AG09319 (cell line): ENCODE measurements around the gene FBXL20.
"Not testable (repeated sequence)": the region's sequence is repeated elsewhere in the genome, so short reads cannot be mapped to it uniquely, and the experiment has no call there.

ENCODE experiments used
- DNase-seq: peaks from one replicate; pipeline ENCODE4 v3.0.0-alpha.2; 2010; ENCODE audit warnings: low read depth; ENCODE audit errors: extremely low read depth
- TF ChIP-seq, protein P1 (sequence below): IDR thresholded peaks from 2 replicates; pipeline ENCODE4 v1.5.1; 2011; ENCODE audit warnings: low read depth, mild to moderate bottlenecking, inconsistent platforms, low read length, moderate library complexity

Gene FBXL20

DNA sequence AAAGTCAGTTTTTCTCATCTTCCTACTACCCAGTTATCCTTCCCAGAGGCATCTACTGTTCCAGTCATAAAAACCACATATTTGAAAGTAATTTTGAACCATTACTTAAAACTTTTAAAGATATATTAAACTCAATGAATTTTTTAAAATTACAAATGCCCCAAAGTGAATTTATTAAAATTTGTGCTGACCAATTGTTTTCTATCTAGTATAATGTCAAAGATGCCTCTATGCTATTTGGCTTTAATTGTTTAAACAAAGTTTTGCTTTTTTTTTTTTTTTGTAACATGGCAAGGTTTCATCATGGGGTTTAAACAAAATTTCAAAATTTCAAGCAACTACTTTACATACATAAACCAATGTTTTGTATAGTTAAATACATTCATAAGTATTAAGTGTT, 60.7 kb downstream of the FBXL20 start:
- DNase-seq, result no peak
- TF ChIP-seq, protein P1, sequence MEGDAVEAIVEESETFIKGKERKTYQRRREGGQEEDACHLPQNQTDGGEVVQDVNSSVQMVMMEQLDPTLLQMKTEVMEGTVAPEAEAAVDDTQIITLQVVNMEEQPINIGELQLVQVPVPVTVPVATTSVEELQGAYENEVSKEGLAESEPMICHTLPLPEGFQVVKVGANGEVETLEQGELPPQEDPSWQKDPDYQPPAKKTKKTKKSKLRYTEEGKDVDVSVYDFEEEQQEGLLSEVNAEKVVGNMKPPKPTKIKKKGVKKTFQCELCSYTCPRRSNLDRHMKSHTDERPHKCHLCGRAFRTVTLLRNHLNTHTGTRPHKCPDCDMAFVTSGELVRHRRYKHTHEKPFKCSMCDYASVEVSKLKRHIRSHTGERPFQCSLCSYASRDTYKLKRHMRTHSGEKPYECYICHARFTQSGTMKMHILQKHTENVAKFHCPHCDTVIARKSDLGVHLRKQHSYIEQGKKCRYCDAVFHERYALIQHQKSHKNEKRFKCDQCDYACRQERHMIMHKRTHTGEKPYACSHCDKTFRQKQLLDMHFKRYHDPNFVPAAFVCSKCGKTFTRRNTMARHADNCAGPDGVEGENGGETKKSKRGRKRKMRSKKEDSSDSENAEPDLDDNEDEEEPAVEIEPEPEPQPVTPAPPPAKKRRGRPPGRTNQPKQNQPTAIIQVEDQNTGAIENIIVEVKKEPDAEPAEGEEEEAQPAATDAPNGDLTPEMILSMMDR, result no peak

DNA sequence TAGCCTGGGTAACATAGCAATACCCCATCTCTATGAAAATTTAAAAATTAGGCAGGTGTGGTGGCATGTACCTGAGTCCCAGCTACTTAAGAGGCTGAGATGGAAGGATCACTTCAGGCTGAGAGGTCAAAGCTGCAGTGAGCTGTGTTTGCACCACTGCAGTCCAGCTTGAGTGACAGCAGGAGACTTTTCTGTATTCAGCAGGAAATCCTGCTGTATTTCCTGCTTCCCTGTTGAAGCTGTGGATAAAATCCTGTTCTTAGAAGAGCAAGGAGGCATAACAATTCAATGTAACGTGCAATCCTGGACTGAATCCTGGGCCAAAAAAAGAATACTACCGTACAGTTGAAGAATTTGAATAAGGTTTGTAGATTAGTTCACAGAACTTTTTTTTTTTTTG, 62.2 kb downstream of the FBXL20 start:
- TF ChIP-seq, protein P1, result no peak
- no peak for DNase-seq

DNA sequence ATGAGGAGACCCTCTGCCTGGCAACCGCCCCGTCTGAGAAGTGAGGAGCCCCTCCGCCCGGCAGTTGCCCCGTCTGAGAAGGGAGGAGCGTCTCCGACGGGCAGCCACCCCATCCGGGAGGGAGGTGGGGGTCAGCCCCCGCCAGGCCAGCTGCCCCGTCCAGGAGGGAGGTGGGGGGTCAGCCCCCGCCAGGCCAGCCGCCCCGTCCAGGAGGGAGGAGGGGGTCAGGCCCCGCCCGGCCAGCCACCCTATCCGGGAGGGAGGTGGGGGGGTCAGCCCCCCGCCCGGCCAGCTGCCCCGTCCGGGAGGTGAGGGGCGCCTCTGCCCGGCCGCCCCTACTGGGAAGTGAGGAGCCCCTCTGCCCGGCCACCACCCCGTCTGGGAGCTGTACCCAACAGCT, 63.8 kb downstream of the FBXL20 start:
- DNase-seq, result not testable (repeated sequence)

DNA sequence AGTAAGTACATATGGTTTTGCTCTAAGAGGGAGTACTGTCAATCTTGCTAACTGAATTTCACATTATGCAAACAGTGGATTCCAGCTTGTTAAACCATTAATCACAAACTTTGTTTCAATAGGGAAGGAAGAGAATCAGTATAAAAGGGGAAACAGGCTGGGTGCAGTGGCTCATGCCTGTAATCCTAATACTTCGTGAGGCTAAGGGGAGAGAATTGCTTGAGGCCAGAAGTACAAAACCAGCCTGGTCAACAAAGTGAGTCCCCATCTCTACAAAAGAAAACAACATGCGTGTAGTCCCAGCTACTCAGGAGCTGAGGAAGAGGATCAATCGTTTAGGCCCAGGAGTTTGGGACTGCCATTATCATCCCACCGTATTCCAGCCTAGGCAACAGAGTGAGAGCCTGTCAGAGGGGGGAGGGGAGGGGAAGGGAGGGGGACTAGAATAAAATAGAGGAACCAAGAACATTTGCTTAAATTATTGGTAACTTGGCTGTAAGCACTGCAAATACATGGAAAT, 65.7 kb downstream of the FBXL20 start:
- DNase-seq, result no peak
- TF ChIP-seq, protein P1, result no peak

DNA sequence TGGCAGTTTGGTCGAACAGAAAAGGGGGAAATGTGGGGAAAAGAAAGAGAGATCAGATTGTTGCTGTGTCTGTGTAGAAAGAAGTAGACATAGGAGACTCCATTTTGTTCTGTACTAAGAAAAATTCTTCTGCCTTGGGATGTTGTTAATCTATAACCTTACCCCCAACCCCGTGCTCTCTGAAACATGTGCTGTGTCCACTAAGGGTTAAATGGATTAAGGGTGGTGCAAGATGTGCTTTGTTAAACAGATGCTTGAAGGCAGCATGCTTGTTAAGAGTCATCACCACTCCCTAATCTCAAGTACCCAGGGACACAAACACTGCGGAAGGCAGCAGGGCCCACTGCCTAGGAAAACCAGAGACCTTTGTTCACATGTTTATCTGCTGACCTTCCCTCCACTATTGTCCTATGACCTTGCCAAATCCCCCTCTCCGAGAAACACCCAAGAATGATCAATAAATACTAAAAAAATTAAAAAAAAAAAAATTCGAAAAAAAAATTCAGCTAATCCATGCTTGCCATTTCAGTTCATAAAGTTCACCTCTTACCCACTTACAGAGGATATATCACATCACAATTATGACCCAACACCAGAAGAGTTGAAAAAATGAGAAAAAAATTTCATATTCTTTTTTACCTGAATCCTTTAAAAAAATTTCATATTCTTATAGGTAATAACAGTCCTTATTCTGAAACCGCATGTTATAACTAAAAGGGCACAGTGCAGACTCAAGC, 67.2 kb downstream of the FBXL20 start:
- DNase-seq, result not testable (repeated sequence)

DNA sequence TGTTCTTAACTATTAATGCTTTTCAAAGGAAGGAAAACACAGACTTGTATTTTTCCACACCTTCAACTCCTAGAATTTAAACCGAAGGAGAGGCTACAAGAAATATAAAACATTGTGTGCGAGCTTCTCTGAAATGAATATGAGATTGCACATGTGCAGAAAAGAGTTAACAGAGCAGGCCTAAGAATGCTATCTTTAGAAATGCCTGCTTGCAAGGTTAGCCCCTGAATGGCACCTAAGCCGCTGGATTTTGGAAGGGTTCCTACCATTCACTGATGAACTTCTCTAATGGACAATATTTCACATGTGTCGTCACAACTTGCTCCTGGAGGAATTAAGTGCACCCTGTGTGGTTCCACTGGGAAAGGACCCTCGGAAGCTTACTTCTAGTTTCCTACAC, 69.3 kb downstream of the FBXL20 start:
- no peak for DNase-seq
- TF ChIP-seq, protein P1, result no peak

DNA sequence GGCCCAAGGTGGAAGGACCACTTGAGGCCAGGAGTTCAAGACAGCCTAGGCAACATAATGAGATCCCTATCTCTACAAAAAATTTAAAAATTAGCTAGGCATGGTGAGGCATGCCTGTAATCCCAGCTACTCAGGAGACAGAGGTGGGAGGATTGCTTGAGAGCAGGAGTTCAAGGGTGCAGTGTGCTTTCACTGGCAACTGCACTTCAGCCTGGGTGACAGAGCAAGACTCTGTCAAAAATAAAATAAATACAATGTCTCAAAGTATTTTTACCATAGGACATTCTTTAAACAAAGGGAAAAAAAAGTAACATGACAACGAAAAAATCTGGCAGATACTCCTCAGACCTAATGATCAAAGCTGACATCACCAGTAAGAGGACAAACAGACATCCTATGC, 72.6 kb downstream of the FBXL20 start:
- DNase-seq, result no peak
- TF ChIP-seq, protein P1, result no peak

DNA sequence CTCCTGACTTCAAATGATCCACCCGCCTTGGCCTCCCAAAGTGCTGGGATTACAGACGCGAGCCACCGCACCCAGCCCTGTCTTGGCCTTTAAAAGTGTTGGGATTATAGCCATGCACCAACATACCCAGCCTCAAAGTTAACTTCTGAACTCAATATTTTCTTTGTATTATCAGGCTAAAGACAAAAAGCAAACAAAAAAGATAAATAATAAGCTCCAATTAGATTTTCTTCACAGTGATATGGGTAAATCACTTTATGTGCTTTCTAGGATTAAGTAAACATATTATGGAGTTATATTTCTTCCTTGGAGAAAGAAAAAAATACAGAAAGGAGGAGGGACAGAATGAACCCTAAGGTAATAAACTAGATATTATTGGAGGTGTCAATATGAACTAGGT, 74.3 kb downstream of the FBXL20 start:
- no peak for DNase-seq
- TF ChIP-seq, protein P1, result no peak
